DLD1 (cell line): ENCODE results near the gene ZNF526.

Experiments
- in situ Hi-C: cut with HindIII; loops from 2 replicates; pipeline ENCODE4 v1.10.0; 2017; ENCODE audit warnings: low sequenced_read_pairs

The ZNF526 gene

DNA sequence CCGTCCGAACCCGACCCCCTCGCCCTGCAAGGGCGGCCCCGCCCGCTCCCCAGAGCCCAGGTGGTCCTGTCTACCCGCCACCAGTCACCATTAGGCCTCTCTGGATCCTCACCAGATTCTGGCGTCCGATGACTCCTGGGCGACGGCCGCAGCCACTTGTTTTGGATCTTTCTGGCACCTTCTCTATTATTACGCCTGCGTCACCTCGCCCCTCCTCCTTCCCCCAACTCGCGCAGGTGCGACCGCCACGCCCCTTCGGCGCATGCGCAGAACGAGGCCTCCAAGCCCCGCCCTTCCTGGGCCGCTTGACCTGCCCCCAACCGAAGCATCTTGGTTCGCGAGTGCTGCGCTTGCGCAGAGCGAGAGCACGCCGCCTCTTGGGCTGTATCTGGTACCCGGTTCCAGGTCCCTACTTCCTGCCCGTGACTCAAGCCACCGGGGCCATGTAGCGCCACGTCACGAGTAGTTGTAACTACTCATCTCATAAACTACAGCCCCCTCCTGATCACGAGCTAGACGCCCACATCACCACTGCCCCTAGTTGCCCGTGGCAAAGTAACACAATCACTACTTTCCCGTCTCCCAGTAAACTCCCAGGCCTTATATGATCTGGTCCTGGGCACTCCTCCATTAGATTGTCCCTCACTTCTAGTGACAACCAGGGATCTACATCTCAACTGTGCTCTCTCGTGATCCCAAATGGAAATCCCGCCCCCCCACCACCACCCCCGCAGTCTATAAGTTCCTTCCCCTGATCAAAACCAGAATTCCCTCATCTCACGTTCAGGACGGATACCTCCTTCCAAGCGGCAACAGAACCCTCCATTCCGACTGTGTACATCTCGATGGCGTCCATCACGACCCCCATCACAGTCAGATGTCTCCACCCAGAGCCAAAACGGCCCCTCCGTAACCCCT is 2.3 kb upstream of the ZNF526 start, which contains the start of gene DEDD2:
DEDD2 (minus strand) TSS at position 158 of the 918 bp plus-strand sequence. CDS start 670 bp downstream, outside the sequence.
- in situ Hi-C loops, result no loop called here

DNA sequence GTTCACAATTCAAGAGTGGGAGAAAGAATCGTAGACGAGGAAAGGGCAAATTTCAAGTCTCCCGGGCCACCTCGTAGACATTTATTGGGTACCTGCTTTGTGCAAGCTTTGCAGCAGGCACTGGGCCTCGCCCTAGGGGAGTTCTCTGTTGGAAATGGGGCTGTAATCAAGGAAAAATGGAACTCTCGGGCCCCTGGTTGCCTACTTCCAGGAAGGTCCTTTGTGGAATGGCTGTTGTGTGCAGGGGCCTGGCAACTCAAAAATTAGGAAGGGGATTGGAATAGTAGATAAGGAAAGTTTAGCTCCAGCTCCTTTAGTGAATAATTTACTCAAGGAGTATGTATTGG is 612 bp downstream of the ZNF526 start:
- in situ Hi-C loops, result no loop called here

DNA sequence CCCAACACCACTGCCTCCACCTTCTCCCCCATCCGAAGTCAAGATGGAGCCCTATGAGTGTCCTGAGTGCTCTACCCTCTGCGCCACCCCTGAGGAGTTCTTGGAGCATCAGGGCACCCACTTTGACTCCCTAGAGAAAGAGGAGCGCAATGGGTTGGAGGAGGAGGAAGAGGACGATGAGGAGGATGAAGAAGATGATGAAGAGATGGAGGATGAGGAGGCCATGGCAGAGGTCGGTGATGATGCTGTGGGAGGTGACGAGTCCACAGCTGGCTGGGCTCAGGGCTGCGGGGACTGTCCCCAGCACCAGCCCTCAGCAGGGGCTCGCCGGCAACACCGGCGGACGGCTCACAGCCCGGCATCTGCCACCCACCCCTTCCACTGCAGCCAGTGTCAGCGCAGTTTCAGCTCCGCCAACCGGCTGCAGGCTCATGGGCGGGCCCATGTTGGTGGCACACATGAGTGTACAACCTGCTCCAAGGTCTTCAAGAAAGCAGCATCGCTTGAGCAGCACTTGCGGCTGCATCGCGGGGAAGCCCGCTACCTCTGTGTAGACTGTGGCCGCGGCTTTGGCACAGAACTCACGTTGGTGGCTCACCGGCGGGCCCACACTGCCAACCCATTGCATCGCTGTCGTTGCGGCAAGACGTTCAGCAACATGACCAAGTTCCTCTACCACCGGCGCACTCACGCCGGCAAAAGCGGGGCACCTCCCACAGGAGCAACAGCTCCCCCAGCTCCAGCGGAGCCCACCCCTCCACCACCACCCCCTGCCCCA is 5.0 kb downstream of the ZNF526 start:
- in situ Hi-C loops, result no loop called here

DNA sequence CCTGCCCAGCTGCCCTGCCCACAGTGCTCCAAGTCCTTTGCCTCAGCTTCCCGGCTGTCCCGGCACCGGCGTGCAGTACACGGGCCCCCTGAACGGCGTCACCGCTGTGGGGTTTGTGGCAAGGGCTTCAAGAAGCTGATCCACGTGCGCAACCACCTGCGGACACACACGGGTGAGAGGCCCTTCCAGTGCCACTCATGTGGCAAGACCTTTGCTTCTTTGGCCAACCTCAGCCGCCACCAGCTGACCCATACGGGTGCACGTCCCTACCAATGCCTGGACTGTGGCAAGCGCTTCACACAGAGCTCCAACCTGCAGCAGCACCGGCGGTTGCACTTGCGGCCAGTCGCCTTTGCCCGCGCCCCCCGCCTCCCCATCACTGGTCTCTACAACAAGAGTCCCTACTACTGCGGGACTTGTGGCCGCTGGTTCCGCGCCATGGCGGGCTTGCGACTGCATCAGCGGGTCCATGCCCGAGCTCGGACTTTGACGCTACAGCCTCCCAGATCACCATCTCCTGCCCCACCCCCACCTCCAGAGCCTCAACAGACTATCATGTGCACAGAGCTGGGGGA is 5.7 kb downstream of the ZNF526 start:
- in situ Hi-C loops, result no loop called here

DNA sequence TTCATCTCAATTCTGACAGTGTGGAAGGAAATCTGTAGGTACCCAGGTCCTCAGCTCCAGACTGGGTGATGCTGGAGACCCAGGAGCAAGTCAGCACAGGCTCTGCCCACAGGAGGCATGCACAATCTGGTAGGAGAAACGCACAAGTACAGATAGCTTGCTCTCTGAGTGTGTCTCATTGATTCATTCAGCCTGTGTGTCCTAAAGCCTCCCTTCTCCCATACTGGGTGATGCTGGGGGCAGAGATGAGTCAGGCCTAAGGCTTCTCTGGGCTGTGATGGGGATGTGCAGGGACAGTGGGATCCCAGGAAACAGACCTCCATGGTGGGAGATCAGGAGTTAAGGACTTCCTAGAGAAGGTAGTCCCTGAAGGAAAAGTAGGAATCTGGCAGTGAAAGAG is 6.8 kb downstream of the ZNF526 start:
- in situ Hi-C loops, result no loop called here

DNA sequence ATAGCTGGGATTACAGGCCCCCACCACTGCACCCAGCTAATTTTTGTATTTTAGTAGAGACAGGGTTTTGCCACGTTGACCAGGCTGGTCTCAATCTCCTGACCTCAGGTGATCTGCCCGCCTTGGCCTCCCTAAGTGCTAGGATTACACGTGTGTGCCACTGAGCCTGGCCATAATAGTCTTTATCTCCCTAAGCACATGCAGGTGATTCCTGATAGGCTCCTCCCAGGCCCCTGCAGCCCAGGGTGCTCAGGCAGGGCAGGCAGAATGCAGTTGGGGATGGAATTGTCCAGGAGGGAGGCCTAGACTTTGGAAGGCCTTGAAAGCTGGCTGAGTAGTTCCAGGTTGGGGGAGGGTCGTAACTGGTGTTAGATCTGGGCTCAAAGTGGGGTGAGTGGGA is 8.5 kb downstream of the ZNF526 start:
- in situ Hi-C loops, result no loop called here

DNA sequence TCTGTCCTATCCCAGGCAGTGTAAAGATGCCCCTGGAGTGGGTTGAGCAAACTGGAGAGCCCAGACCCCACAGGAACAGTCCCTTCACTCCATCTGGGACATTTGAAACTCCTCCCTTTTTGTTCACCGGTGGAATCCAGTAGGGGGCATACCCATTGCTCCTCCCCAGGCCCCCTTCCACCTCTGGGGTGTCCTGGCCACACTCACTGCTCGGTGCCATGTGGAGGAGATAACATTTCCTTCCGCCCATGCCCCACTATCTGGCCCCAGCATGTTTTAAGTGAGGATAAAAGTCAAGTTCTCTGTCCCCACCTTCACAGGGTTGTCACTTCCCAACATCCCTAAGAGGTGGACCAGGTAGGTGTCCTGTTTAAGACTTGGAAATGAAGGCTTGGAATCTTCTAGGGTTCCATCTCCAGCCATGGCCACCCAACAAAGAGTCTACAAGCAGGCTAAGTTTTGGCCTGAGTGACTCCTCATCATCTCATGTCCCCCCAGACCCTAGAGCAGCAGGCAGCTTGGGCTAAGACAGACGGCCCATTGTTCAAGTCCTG is 9.3 kb downstream of the ZNF526 start:
- in situ Hi-C loops, result no loop called here

DNA sequence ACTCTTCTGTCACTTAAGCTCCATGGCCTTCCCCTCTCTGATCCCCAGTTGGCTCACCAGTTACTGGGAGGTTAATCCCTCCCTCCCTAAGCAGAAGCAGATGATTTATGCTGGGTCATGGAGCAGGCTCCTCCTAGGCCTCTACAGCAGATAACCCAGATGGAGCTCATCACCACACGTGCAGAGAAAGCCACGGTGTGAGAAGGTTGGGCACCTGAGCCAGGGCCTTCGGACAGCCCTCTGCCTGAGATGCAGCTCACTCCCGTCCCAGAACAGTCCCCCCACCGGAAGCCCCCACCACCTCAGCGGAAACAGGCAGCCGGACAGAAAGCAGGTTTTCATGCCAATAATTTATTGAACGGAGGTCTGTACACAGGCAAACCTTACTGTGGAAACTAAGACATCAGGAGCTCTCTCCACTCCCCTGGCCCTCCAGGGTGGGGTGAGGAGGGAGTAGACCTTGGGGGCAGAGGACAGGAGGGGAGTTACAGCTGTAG is 9.8 kb downstream of the ZNF526 start:
- in situ Hi-C loops, result no loop called here

DNA sequence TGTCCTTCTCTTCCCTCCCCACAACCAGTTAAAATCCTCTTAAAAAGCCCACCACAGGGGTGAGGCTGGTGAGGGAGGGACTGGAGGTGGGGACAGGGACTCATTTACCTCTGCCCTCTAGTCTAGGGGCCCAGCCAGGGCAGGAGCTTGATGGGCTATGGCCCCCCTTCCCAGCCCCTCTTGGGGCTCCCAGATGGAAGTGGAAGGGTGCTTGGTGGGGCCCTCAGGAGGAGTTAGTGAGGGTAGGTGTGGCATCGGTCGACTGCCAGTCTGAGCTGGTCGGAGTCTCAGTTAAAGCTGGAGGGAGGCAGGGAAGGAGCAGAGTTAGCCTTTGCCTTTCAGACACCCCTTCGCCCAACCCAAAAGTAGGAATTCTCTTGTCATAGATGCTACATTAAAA is 10.5 kb downstream of the ZNF526 start:
- in situ Hi-C loops, result no loop called here

DNA sequence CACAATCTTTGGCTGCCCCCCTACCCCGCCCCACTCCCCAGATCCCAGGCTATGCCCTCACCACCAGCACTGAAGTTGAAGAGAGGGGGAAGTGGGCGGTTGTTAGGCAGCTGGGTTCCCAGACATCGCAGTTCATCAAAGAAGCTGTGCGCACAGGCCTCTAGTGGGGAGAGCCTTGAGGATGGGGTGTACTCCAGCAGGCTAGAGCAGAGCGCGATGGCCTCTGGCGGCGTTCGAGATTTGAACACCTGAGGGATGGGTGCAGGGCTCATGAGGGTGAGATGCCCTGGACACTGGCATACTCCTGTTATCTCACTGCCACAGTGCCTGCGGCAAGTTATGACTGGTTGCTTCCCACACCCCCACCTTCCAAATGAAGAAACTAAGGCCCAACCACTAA is 12.3 kb downstream of the ZNF526 start:
- in situ Hi-C loops, result no loop called here

DNA sequence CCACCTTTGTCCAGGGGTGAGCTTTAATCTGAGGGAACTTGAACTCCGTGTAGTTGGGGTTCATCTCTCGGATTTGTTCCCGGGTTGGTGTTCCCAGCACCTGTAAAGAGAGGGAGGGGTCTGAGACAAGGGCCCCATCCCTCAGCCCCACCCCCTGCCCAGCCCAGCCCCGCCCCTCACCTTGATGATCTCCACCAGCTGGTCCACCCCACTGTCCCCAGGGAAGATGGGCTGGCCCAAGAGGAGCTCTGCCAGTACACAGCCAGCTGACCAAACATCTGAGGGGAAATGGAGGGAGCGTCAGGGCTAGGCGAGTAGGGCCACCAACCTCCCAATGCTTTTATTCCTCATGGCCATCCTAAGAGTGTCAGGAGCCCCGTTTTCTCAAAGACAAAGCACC is 13.0 kb downstream of the ZNF526 start:
- in situ Hi-C loops, result no loop called here

DNA sequence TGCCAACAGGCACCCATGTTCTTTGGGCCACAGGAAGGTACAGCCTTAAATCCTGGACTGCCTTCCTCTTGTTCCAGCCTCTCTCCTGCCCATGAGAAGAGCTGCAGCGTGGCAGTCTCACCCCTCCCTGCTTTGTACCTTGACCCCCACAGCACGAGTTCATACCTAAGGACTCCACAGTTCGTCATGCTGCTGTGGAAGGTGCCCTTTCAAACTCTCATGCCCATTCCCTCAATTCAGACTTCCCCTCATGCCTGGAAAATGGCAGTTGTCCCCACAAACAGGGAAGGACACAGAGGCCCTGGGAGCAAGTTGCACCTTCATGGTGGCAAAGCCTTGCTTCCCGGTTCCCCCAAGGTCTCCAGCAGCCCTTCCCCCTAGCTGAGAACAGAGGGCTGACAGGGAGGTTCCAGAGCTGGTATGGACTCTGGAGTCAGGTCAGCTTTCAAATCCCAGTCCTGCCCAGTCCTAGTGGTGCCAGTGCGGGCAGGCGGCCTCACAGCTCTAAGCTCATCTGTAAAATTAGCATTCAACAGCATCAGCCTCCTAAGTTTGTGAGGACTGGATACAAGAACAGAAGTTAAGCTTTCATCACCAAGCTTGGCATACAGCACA is 13.7 kb downstream of the ZNF526 start:
- in situ Hi-C loops, result no loop called here

DNA sequence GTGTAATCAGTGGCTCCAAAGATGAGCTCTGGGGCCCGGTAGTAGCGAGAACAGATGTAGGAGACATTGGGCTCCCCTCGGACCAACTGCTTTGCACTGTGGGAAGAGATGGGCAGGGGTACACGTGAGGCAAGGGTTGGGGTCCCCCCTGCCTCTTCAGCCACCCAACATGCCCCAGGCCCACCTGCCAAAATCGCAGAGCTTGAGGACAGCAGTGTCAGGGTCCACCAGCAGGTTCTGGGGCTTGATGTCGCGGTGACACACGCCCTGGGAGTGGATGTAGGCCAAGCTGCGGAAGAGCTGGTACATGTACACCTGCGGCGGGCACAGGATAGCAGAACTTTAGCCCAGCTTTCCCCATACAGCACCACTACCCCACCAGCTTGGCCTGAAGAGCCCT is 14.3 kb downstream of the ZNF526 start:
- in situ Hi-C loops, result no loop called here

DNA sequence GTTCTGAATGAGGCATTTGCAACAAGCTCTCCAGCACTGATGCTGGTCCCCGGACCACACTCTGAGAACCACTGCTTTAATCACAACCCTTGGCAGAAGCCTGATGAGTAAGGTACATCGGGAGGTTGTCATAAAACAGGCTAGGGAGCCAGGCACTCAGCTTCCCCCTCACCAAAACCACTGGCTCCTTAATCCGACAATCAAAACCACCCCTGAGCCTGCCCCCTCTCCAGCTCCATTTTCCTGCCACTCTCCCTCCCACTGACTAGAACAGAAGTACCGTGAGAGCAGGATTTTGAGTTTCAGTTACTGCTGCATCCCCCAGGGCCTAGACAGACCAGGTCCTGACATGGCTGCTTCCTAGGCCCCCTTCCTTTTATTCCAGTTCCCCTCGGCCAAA is 15.1 kb downstream of the ZNF526 start:
- in situ Hi-C loops, result no loop called here

DNA sequence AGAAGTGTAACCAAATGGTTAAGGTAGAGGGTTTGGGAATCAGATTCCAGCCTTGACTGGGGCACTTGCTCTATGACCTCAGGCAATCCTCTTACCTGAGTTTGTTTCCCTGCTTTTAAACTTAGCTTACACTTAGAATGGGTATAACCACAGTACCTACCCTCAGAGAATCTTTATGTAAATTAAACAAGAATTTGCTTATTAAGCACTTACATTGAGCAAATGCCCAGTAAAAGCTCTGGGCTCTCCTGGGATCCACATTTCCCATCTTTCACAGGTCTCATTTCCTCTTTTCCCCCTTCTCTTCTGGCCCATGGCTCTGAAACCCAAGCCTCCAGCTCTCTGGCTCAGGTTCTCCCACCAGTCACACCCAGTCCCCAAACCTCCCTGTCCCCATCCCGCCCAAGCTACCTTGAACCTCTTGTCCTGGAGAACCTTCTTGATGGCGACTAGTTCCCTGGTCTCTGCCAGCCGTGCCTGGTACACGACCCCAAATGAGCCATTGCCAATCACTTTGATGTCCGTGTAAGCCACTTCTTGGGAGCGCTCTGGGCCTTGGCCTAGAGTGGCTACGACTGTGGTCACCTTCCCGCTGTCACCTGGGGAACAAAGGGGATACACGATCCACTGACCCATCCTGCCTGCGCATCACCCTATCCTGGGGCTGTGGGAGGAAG is 19.6 kb downstream of the ZNF526 start:
- in situ Hi-C loops, result no loop called here

DNA sequence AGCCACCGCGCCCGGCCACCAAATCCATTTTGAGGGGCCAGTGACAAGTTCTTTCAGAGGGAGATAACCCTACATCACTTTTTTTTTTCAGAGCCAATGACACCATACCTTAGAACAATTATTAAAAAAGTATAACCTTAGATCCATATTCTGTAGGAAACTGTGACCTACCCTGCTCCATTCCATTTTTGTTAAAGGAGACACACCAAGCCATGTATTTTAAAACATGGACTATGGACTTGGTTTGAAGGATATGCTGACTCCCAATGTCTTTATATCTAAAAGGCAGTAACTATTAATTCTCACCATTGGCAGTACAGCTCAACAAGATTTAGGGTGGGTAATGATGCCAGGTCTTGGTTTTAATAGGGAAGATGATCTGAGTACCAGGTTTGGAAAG is 21.2 kb downstream of the ZNF526 start:
- in situ Hi-C loops, result no loop called here

DNA sequence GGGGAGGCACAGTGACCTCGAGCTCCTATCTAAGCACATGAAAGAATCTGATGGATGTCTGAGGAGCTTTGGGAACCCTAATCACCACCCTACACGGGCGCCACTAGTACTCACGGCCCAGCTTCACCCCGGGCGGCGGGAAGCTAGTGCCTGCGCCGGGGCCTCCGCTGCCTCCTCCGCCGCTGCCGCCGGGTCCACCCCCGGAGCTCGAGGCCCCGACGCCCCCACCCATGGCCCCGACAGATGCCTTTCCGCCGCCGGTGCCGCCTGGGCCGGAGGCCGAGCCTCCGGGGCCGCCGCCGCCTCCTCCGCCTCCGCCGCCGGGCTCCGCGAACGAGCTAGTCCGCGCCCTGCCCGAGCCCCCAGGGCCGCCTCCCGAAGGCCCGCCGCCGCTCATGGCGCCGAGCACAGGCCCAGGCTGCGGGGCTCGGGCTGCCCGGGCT is 22.0 kb downstream of the ZNF526 start:
- in situ Hi-C loops, result no loop called here

DNA sequence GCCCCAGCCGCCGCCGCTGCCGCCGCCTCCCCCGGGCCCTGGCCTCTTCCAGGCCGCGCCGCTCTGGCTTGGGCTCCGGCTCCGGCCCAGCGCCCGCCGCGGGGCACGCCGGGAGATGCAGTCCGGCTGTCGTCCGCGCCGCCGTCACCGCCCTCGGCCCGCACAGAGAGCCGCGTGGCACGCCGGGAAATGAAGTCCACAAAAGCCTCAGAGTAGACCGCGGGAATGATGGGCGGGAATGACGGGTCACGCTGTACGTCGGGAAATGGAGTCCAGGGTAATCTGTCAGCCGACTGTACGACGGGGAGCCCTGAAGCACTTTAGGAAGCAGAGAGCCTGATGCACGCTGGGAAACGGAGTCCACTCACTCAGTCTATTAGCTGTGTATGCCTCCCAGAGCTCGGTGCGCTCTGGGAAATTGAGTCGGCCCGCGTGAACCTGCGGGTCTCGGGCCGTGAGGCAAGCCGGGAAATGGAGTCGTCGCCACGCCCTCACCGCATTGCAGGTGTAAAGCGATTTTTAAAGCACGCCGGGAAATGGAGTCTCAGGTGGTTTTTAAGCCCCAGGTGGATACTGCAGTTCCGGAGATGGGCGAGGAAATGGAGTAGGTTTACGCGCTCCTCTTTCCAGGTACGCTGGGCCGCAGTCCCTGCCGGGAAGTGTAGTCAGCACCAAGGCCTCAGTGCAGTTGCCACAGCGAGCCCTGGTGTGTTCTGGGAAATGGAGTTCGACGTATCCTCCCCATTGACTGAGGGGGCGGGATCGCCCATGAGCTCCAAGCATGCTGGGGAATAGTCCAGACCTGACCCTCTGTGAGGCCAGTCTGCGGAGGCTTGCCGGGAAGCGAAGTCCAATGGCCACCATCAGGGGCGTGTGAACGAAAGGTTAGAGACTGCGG is 22.6 kb downstream of the ZNF526 start, which contains the start of gene GSK3A:
GSK3A (minus strand) TSS at position 91 of the 898 bp plus-strand sequence. CDS start 137 bp downstream, outside the sequence.
- in situ Hi-C loops, result no loop called here
